HG03354 (cell line): ENCODE results near the gene KRTAP1-3.
"Not testable (repeated sequence)": the region's sequence is repeated elsewhere in the genome, so short reads cannot be mapped to it uniquely, and the experiment has no call there.

Experiments used
- ATAC-seq: cut with Tn5 transposase; IDR thresholded peaks from one replicate; pipeline ENCODE4 v1.9.1; 2021; ENCODE audit warnings: mild to moderate bottlenecking; ENCODE audit not compliant: unreplicated experiment, poor library complexity, severe bottlenecking

The KRTAP1-3 gene

GRCh38 chr17:41013181-41013580 lies 21.5 kb downstream of the KRTAP1-3 start:
- ATAC-seq: no peak

DNA sequence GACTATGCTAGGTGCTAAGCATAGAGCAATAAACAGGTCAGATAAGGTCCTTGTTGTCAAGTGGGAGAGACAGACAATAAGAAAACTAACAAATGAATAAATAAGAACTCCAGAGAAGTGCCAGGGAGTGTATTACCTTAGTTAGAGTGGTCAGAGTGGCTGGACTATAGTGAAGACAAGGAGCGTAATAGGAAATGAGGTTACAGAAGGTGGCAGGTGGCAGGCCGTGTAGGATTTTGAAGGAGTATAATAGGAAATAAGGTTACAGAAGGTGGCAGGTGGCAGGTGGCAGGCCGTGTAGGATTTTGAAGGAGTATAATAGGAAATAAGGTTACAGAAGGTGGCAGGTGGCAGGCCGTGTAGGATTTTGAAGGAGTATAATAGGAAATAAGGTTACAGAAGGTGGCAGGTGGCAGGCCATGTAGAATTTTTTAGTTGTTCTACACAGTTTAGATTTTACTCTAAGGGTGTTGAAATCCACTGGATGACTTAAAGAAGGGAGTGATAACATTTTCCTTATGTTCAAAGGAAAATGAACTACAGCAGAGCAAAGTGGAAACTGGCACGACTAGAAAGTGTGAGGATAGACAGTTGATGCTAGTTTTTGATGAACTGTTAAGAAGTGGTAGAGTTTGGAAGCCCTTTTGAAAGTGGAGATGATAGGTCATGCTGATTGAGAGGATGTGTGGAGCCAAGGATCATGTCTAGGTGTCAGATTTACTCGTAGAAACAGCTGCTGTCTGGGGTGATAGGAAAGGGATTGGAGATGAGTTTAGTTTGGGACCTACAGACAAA lies 22.2 kb downstream of the KRTAP1-3 start:
- no peak for ATAC-seq

GRCh38 chr17:41010441-41010840 lies 24.2 kb downstream of the KRTAP1-3 start:
- no peak for ATAC-seq

GRCh38 chr17:41009936-41010335 lies 24.7 kb downstream of the KRTAP1-3 start:
- no peak for ATAC-seq

DNA sequence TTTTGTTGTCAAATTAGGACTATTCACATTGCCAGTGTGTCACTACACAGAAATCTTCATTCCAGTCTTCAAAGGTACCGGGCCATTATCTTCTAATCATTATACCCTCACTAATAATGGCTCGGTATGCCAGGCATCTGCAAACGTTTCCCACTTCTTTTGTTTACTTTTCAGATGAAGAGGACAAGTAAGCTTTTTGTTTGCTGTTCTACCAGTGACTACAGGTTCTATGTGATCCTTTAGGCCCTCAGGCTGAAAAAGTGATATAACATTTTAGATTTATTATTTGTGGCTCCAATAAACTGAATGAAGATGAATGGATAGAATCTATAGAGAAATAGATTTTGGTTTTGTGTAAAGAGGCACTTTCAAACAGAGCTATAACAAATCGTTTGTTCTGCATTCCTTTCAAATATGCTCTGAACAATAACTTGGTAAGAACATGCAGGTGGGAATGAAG lies 25.3 kb downstream of the KRTAP1-3 start:
- no peak for ATAC-seq

DNA sequence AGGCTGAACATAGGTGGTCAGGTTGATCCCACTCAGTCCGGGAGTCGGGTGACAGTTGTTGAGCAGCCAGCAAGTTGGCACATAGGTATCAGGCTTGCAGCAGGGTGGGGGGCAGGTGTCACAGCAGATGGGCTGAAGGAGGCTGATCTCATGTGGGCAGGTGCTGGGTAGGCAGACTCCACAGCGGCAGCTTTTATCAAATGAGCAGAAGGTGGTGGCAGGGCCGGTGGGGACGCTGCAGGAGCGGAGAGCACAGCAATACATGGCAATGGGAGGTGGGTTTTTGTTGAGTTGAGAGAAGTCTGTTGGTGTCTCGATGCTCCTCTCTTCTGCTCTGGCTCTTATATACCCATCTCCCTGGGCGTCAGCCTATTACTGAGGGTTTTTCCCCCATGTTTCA lies 25.9 kb downstream of the KRTAP1-3 start, which contains the start of gene KRTAP3-1:
KRTAP3-1 (minus strand) TSS at position 318 of the 400 bp plus-strand sequence; CDS start at position 264, 54 bp downstream.
- no peak for ATAC-seq

DNA sequence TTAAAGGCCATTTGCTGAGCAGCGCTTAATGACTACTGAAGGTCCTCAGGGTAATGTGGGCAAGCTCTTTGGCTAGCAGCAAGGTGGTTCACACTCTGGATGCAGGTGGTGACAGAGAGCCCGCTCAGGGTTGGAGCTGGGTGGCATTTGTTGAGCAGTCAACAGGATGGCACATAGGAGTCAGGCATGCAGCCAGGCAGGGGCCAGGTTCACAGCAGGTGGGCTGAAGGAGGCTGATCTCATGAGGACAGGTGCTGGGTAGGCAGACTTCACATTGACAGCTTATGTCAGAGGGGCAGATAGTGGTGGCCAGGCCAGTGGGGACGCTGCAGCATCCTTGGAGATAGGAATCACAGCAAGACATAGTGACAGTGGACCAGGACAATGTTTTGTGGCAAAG lies 30.3 kb downstream of the KRTAP1-3 start:
- ATAC-seq: no peak

GRCh38 chr17:41003926-41004325 lies 30.7 kb downstream of the KRTAP1-3 start:
- ATAC-seq: no peak

DNA sequence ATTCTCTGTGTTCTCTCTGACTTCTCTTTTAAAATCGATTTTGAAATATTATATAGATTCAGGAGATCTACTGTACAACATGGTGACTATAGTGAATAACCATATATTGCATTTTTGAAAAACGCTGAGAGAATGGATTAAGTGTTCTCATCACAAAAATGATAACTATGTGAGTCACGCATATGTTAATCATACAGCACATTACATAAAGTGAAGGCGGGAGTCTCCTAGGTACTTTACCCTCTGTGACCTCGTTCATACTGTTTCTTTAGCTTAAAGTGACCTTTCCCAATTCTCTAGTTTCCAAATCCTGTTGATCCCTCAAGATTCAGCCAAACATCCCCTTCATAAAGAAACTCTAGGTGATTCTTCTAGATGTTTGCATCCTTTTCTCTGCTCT lies 31.9 kb downstream of the KRTAP1-3 start:
- ATAC-seq: no peak

DNA sequence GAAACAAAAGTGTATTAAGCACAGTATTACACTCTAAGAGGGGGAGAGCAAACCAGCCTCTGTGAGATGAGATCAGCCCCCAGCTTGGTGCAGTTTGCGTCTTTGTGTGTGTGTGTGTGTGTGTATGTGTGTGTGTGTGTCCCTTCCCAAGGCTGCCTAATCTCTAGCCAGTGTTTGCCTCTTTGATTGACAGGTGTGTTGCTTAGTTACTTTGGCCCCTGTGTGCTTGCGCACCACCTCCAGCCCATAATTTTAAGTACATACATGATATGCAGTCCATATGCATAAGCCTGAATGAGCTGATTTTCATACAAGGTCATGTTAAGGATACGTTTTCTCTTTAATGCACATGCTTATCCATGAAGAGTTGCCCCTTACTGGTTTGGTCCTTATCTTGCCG lies 32.9 kb downstream of the KRTAP1-3 start:
- ATAC-seq: no peak

- ATAC-seq: not testable (repeated sequence)
These were observed 35.1 kb downstream of the KRTAP1-3 start, which contains the start of gene KRTAP3-2 for GRCh38 chr17:40999563-40999962. Gene KRTAP3-2 (minus strand): TSS chr17:40999906. CDS start chr17:40999853, 53 bp downstream.

DNA sequence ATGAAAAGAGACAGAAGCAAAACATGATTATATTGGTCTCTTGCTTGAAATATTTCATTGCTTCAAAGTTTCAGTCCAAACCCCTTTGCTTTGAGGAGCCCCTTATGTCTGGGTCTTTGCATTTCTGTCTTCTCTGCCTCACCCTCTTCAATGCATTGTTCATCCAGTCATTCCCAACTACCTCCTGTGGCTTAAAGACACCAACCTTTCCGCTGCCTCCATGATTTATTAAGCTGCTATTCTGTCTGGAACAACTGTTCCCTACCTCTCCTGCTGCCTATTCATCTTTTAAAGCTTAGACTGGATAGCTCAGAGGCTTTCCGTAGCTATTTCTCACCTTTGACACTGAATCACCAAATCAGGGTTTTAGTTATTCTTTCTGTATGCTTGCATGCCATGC lies 37.3 kb downstream of the KRTAP1-3 start:
- ATAC-seq: no peak

DNA sequence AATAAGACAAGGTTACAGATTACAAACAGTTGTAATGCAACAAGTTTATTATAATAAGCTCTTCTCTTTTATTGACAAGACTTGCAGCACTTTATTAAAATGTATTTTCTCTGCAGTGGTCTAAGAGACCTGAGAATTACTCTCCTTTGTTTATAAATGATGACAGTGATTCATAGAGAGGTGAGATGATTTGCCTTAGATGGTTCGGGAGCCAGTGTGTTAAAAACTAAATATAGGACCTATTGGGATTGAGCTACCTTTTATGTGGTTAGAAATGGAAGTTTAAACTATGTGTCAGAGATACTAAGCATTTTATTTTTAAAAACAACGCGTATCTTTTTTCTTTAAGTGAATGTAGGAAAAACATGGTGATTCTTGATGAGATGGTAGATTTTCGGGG lies 37.8 kb downstream of the KRTAP1-3 start:
- ATAC-seq: no peak

GRCh38 chr17:40995116-40995515 lies 39.6 kb downstream of the KRTAP1-3 start:
- no peak for ATAC-seq

DNA sequence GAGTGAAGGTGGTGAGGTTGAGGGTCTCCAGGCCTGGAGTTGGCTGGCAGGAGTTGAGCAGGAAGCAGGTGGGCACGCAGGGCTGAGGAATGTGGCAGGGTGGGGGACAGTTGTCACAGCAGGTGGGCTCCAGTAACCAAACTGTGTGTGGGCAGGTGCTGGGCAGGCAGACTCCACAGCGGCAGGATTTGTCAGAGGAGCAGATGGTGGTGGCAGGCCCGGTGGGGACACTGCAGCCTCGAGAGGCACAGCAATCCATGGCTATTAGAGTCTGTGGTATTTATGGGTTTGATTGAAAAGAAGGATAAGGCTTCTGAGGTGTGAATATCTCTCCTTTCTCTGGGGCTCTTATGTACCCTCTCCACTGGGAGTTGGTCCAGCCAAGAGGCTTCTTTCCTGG lies 40.8 kb downstream of the KRTAP1-3 start, which contains the start of gene KRTAP3-3:
KRTAP3-3 (minus strand) TSS at position 326 of the 400 bp plus-strand sequence; CDS start at position 259, 67 bp downstream.
- no peak for ATAC-seq

GRCh38 chr17:40993084-40993483 lies 41.6 kb downstream of the KRTAP1-3 start:
- ATAC-seq: no peak

DNA sequence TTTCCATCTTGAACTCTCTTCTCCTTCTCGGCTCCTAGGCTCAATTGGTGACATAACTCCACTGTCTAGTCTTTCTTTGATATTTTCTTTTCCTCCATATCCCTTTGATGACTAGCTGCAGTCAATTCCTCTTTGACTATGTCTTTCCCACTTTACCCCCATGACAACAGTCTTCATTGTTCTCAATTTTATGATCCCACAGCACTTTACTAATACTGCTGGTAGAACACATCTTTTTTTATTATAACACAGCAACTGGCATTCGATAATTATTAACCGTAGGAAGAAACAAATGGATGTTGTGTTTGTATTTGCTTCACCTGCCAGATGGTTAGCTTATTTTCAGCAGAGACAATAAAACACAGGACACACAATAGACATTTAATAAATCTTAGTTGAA lies 42.0 kb downstream of the KRTAP1-3 start:
- ATAC-seq: no peak

DNA sequence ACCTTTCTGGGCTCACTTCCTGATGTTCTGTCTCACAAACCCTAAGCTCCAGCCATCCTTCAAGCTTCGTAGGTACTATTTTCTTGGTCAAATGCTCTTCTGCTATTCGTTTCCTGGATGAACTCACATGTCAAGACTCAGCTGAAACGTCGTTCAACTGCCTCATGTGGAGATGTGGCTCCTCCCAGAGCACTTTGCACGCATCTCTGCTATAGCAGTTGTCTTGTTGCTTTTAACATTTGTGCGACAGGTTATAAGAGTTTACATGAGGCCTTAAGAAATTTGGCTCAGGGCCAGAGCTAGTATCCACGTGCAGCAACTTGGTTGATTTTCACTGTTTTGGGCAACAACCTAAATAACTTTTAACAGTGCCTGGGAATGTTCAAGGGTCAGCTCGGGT lies 47.8 kb downstream of the KRTAP1-3 start:
- ATAC-seq: no peak

- ATAC-seq: no peak
These were observed 50.4 kb downstream of the KRTAP1-3 start, which contains the start of gene KRT40 for GRCh38 chr17:40984226-40984625. Gene KRT40 (minus strand): TSS chr17:40984326. CDS start chr17:40984273, 53 bp downstream.
